A549 treated with dexamethasone at 1 μM for 4 hours (cell line): ENCODE measurements around the gene KLK11. TPM values are rescaled to one million over a fixed set of nuclear protein-coding genes. Genes with fewer than 3 reads are reported as not detected.

Experiments
- total RNA-seq: library from RNA; stranded (reverse); fragments of 200-300 nt; extraction: Qiagen RNA extraction; gene quantifications from 5 replicates; pipeline ENCODE4 v1.2.3, GENCODE V29; 2022

KLK11 gene
- 0.12 TPM in 1 of 5 replicates, not detected in the others for total RNA-seq

DNA sequence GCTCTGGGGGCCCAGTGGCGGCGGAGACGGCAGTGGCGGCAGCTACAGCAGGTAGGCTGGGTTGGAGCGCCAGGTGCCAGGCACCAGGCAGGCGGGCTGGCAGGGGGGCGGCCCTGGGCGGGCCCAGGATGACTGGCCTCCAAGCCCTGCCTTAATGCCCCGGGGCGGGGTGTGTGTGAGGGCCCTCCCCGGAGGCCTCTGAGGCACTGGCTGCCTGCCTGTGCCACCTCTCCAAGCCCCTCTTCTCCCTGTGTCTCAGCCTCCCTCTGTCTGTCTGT is at the start of gene KLK11:
KLK11 (minus strand) TSS at position 63 of the 278 bp plus-strand sequence. CDS start 985 bp downstream, outside the sequence.

DNA sequence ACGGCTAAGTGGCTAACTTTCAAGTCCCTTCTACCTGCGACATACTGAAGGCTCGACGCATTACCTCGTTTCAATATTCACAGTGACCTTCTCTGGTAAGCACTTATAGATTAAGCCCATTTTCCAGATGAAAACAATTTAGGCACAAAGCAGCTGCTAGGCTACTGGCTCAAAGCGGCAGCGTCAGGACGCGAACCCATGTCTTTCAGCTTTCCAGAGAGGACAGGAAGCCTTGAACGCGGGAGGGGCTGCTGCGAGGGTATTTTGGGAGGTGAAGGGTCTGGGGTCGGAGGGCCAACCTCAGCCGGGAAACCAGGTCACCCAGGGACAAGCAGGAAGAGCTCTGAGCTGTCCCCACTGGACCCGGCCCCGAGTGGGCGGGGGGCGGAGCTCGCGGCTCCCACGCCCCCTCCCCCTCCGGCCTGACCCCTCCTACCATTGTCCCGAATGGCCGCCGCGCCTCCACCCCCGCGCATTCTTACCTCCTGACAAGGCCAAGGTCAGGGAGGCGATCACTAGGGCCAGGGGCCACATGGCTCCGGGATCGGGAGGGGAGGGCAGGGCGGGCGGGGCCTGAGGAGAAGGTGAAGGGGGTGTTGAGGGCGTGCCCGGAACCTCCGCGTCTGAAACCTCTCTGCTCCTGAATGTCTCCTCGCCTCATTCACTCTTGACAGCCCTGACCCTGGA is 38.3 kb upstream of the KLK11 start, which contains the start of gene KLK13:
KLK13 (minus strand) TSS at position 559 of the 687 bp plus-strand sequence; CDS start at position 534, 25 bp downstream.

GRCh38 chr19:51034704-51035103 is 8.3 kb upstream of the KLK11 start, which contains the start of gene KLK12:
Gene KLK12 (minus strand): TSS chr19:51035002. CDS start chr19:51034621, 381 bp downstream.

GRCh38 chr19:51019544-51019925 is 6.9 kb downstream of the KLK11 start, which contains the start of gene KLK10:
Gene KLK10 (minus strand): TSS chr19:51019709. CDS start chr19:51019130, 579 bp downstream.

GRCh38 chr19:51001515-51001914 is 24.9 kb downstream of the KLK11 start, which contains the start of gene KLK8:
Gene KLK8 (minus strand): TSS chr19:51001604. CDS start chr19:51001167, 437 bp downstream.

GRCh38 chr19:50983625-50984292 is 42.7 kb downstream of the KLK11 start, which contains the start of gene KLK7:
Gene KLK7 (minus strand): TSS chr19:50983917. CDS start chr19:50982399, 1,518 bp downstream.

Other genes starting within 250 kb of the KLK11 start
- not detected in 5 replicates for gene ACP4, start 236.2 kb downstream of the KLK11 start, total RNA-seq
- 0.13 to 0.20 TPM (median 0.16 TPM) in 3 of 5 replicates, not detected in the others for gene KLK1, start 202.8 kb downstream of the KLK11 start, total RNA-seq
- not detected in 5 replicates for gene KLK15, start 193.0 kb downstream of the KLK11 start, total RNA-seq
- 0.12 TPM in 1 of 5 replicates, not detected in the others for gene KLK3, start 171.7 kb downstream of the KLK11 start, total RNA-seq
- 0.16 to 0.22 TPM in 2 of 5 replicates, not detected in the others for gene KLK2, start 153.2 kb downstream of the KLK11 start, total RNA-seq
- gene KLK4, start 115.2 kb downstream of the KLK11 start, total RNA-seq: 0.11 to 0.13 TPM in 2 of 5 replicates, not detected in the others
- gene KLK5, start 73.6 kb downstream of the KLK11 start, total RNA-seq: 0.15 TPM in 1 of 5 replicates, not detected in the others
- 0.15 to 0.56 TPM (median 0.21 TPM) in 5 replicates for gene KLK6, start 57.0 kb downstream of the KLK11 start, total RNA-seq
- gene KLK7, start 42.7 kb downstream of the KLK11 start, total RNA-seq: not detected in 5 replicates
- not detected in 5 replicates for gene KLK8, start 25.0 kb downstream of the KLK11 start, total RNA-seq
- gene KLK10, start 6.9 kb downstream of the KLK11 start, total RNA-seq: 0.21 to 0.53 TPM (median 0.31 TPM) in 5 replicates
- gene KLK12, start 8.4 kb upstream of the KLK11 start, total RNA-seq: not detected in 5 replicates
- gene KLK13, start 38.5 kb upstream of the KLK11 start, total RNA-seq: 0.09 to 0.14 TPM (median 0.12 TPM) in 3 of 5 replicates, not detected in the others
- 0.26 to 0.54 TPM (median 0.39 TPM) in 4 of 5 replicates, not detected in the other for gene KLK14, start 56.3 kb upstream of the KLK11 start, total RNA-seq
- gene CTU1, start 81.8 kb upstream of the KLK11 start, total RNA-seq: 5.2 to 11.6 TPM (median 9.9 TPM) in 5 replicates
- 0.05 to 0.07 TPM (median 0.05 TPM) in 4 of 5 replicates, not detected in the other for gene SIGLEC9, start 98.3 kb upstream of the KLK11 start, total RNA-seq
- gene SIGLEC7, start 115.7 kb upstream of the KLK11 start, total RNA-seq: not detected in 5 replicates
- gene CD33, start 198.5 kb upstream of the KLK11 start, total RNA-seq: 0.06 to 0.08 TPM (median 0.07 TPM) in 3 of 5 replicates, not detected in the others
- 0.08 TPM in 1 of 5 replicates, not detected in the others for gene SIGLECL1, start 224.5 kb upstream of the KLK11 start, total RNA-seq